ENCODE data around the gene MGME1.

Gene MGME1

GRCh38 chr20:17960927-17961586 is 7.8 kb upstream of the MGME1 start:
- DNase-seq, result no peak

GRCh38 chr20:17961587-17961940 is 7.3 kb upstream of the MGME1 start:
- DNase-seq, result no peak

- no peak for DNase-seq
These were observed 5.5 kb upstream of the MGME1 start for GRCh38 chr20:17963114-17963897.

GRCh38 chr20:17964073-17964472 is 4.7 kb upstream of the MGME1 start:
- DNase-seq, result no peak

- DNase-seq, result no peak
These were observed 4.2 kb upstream of the MGME1 start for GRCh38 chr20:17964632-17965031.

- DNase-seq, result no peak
These were observed 3.6 kb upstream of the MGME1 start for GRCh38 chr20:17965042-17965697.

- peak in 1 of 3 experiments; percentile 36 for DNase-seq
These were observed 2.1 kb upstream of the MGME1 start for GRCh38 chr20:17966432-17967310.

GRCh38 chr20:17967521-17968365 is 1.1 kb upstream of the MGME1 start:
- peak in 1 of 3 experiments; percentile 65 for DNase-seq

- no peak for DNase-seq
These were observed 563 bp downstream of the MGME1 start for GRCh38 chr20:17969278-17969883.

GRCh38 chr20:17969884-17970409 is 1.1 kb downstream of the MGME1 start:
- peak in 2 of 3 experiments; percentile 17 to 60 for DNase-seq

GRCh38 chr20:17971300-17972013 is 2.6 kb downstream of the MGME1 start:
- no peak for DNase-seq

- peak in 1 of 3 experiments; percentile 24 for DNase-seq
These were observed 3.3 kb downstream of the MGME1 start for GRCh38 chr20:17972121-17972520.

GRCh38 chr20:17976305-17976704 is 7.5 kb downstream of the MGME1 start:
- no peak for DNase-seq

- no peak for DNase-seq
These were observed 16.7 kb downstream of the MGME1 start for GRCh38 chr20:17985388-17986018.

- DNase-seq, result no peak
These were observed 19.2 kb downstream of the MGME1 start for GRCh38 chr20:17987988-17988387.

- no peak for DNase-seq
These were observed 21.6 kb downstream of the MGME1 start for GRCh38 chr20:17990278-17990972.

GRCh38 chr20:17992224-17992637 is 23.4 kb downstream of the MGME1 start:
- no peak for DNase-seq

GRCh38 chr20:17992847-17993513 is 24.2 kb downstream of the MGME1 start:
- DNase-seq, result peak in 2 of 3 experiments; percentile 11 to 76

- DNase-seq, result no peak
These were observed 24.7 kb downstream of the MGME1 start for GRCh38 chr20:17993546-17993945.
